Measurements from ENCODE around the gene FOXD1. TPM values are rescaled to one million over a fixed set of nuclear protein-coding genes. Genes with fewer than 3 reads are reported as not detected.

FOXD1 gene
- total and polyA plus RNA-seq, 2 experiments from 2014 or later = 0.33 to 1.9 TPM

- H3K79me2 ChIP-seq = no peaks in the 10 kb centered on the region
- H2AFZ ChIP-seq = no peak overlapping the region
- H3K27ac ChIP-seq = no peak overlapping the region
- H3K4me2 ChIP-seq = no peak overlapping the region
- no peaks in the 10 kb centered on the region for H3K4me1 ChIP-seq (ENCODE audit: insufficient read depth)
- H3K9me2 ChIP-seq (replicated peaks; ENCODE audit: insufficient read depth) = no peaks in the 10 kb centered on the region
- no peak for DNase-seq (ENCODE audit: low spot score)
- no peaks in the 10 kb centered on the region for H4K20me1 ChIP-seq (ENCODE audit: insufficient read depth, poor library complexity, severe bottlenecking)
- H3K27me3 ChIP-seq = no peaks in the 10 kb centered on the region
- TF ChIP-seq CTCF (IDR thresholded peaks at IDR 0.05; ENCODE audit: poor library complexity) (no peak), EZH2phosphoT487 (IDR thresholded peaks at IDR 0.05; ENCODE audit: low read depth, severe bottlenecking, unreplicated experiment) (no peak), EZH2 (IDR thresholded peaks at IDR 0.05; ENCODE audit: borderline replicate concordance) (no peak)
- H3K9me3 ChIP-seq (ENCODE audit: low read depth) = no peaks in the 10 kb centered on the region
- no peak overlapping the region for H3K4me3 ChIP-seq
- H3K36me3 ChIP-seq (replicated peaks; ENCODE audit: insufficient read depth, low read depth) = no peaks in the 10 kb centered on the region
Measured at GRCh38 chr5:73399775-73400174, 48.8 kb downstream of the FOXD1 start.

Other genes starting within 250 kb of the FOXD1 start
- 423 and 456 TPM in 2 replicates for gene BTF3, start 49.7 kb upstream of the FOXD1 start, total RNA-seq
- gene BTF3, start 49.7 kb upstream of the FOXD1 start, polyA plus RNA-seq = 390 and 430 TPM in 2 replicates
- 26.4 and 27.7 TPM in 2 replicates for gene ANKRA2, start 116.9 kb upstream of the FOXD1 start, total RNA-seq
- gene ANKRA2, start 116.9 kb upstream of the FOXD1 start, polyA plus RNA-seq = 23.6 and 31.2 TPM in 2 replicates
- 20.7 and 29.9 TPM in 2 replicates for gene UTP15, start 117.0 kb upstream of the FOXD1 start, total RNA-seq
- gene UTP15, start 117.0 kb upstream of the FOXD1 start, polyA plus RNA-seq = 9.2 and 11.0 TPM in 2 replicates
- 7.6 and 11.2 TPM in 2 replicates for gene ARHGEF28, start 177.4 kb upstream of the FOXD1 start, total RNA-seq
- 3.1 and 3.5 TPM in 2 replicates for gene ARHGEF28, start 177.4 kb upstream of the FOXD1 start, polyA plus RNA-seq

Data from hepatocyte (in vitro differentiated cells).